NCI-H2081 treated with DMSO at 0.1 percent for 48 hours (cell line): ENCODE measurements around the gene RUVBL1.

Source experiments
- DNase-seq: peaks from one replicate; lab custom pipeline; 2025; lab: John Stamatoyannopoulos, UW

The RUVBL1 gene

GRCh38 chr3:128067489-128067888, 56.1 kb downstream of the RUVBL1 start:
- DNase-seq, result no peak

GRCh38 chr3:128066676-128067075, 56.9 kb downstream of the RUVBL1 start:
- DNase-seq, result no peak

GRCh38 chr3:128066114-128066513, 57.5 kb downstream of the RUVBL1 start:
- no peak for DNase-seq

- DNase-seq, result no peak
Observed at GRCh38 chr3:128064962-128065361, 58.6 kb downstream of the RUVBL1 start.

- no peak for DNase-seq
Observed at GRCh38 chr3:128063865-128064264, 59.7 kb downstream of the RUVBL1 start.

GRCh38 chr3:128062033-128062745, 61.4 kb downstream of the RUVBL1 start:
- DNase-seq, result no peak

GRCh38 chr3:128060473-128061381, 62.9 kb downstream of the RUVBL1 start:
- DNase-seq, result no peak

GRCh38 chr3:128056258-128056657, 67.4 kb downstream of the RUVBL1 start:
- DNase-seq, result no peak

GRCh38 chr3:128054367-128054766, 69.2 kb downstream of the RUVBL1 start:
- no peak for DNase-seq

GRCh38 chr3:128053614-128054013, 70.0 kb downstream of the RUVBL1 start:
- DNase-seq, result no peak

- DNase-seq, result no peak
Observed at GRCh38 chr3:128052595-128053351, 70.8 kb downstream of the RUVBL1 start.

GRCh38 chr3:128051837-128052594, 71.6 kb downstream of the RUVBL1 start, which contains the start of gene SEC61A1:
Gene SEC61A1 (plus strand): TSS chr3:128052437. CDS start chr3:128052553, 116 bp downstream.
- peak; percentile 81 for DNase-seq

GRCh38 chr3:128051459-128051836, 72.2 kb downstream of the RUVBL1 start:
- no peak for DNase-seq

GRCh38 chr3:128050597-128050996, 73.0 kb downstream of the RUVBL1 start:
- no peak for DNase-seq

GRCh38 chr3:128041344-128041743, 82.3 kb downstream of the RUVBL1 start:
- DNase-seq, result no peak

GRCh38 chr3:128040660-128041059, 83.0 kb downstream of the RUVBL1 start:
- DNase-seq, result no peak

GRCh38 chr3:128040041-128040440, 83.6 kb downstream of the RUVBL1 start:
- DNase-seq, result no peak

- DNase-seq, result no peak
Observed at GRCh38 chr3:128036119-128036518, 87.5 kb downstream of the RUVBL1 start.

- DNase-seq, result no peak
Observed at GRCh38 chr3:128033102-128033501, 90.5 kb downstream of the RUVBL1 start.
